B cell (primary cell): ENCODE results near the gene ZNF285.

Experiments used
- CTCF ChIP-seq: fragments of 200-600 bp; IDR thresholded peaks from one replicate; pipeline ENCODE4 v1.8.0; 2022; ENCODE audit warnings: antibody characterized with exemption, mild to moderate bottlenecking
- EZH2 ChIP-seq: IDR thresholded peaks from 2 replicates; pipeline ENCODE4 v1.6.1; 2012; ENCODE audit warnings: borderline replicate concordance, low read depth, mild to moderate bottlenecking, moderate library complexity, low read length; ENCODE audit not compliant: insufficient read depth, poor library complexity, severe bottlenecking

GRCh38 chr19:44371815-44372480, 29.5 kb downstream of the ZNF285 start:
- no peak for TF ChIP-seq CTCF
- TF ChIP-seq EZH2, result no peak
